Stimulated activated CD4-positive, alpha-beta T cell treated with anti-CD3 and anti-CD28 coated beads, Interleukin-1b, Interleukin-23, amount 100 ng/mL, for 24 hours (primary cell): ENCODE results near the gene CLCN3.
"Not testable (repeated sequence)": the region's sequence is repeated elsewhere in the genome, so short reads cannot be mapped to it uniquely, and the experiment has no call there.

Source experiments
- DNase-seq, 4 experiments: peaks; one replicate each; pipeline ENCODE4 v3.0.0-alpha.2; 2020; ENCODE audit warnings: low read depth in 4 of 4, low spot score in 1 of 4

Gene CLCN3

GRCh38 chr4:169655401-169655800, 35.0 kb downstream of the CLCN3 start:
- DNase-seq = no peak

GRCh38 chr4:169657470-169658107, 37.2 kb downstream of the CLCN3 start:
- DNase-seq = no peak

- no peak for DNase-seq
Measured at GRCh38 chr4:169658196-169658595, 37.8 kb downstream of the CLCN3 start.

GRCh38 chr4:169658975-169659715, 38.8 kb downstream of the CLCN3 start:
- no peak for DNase-seq

DNA sequence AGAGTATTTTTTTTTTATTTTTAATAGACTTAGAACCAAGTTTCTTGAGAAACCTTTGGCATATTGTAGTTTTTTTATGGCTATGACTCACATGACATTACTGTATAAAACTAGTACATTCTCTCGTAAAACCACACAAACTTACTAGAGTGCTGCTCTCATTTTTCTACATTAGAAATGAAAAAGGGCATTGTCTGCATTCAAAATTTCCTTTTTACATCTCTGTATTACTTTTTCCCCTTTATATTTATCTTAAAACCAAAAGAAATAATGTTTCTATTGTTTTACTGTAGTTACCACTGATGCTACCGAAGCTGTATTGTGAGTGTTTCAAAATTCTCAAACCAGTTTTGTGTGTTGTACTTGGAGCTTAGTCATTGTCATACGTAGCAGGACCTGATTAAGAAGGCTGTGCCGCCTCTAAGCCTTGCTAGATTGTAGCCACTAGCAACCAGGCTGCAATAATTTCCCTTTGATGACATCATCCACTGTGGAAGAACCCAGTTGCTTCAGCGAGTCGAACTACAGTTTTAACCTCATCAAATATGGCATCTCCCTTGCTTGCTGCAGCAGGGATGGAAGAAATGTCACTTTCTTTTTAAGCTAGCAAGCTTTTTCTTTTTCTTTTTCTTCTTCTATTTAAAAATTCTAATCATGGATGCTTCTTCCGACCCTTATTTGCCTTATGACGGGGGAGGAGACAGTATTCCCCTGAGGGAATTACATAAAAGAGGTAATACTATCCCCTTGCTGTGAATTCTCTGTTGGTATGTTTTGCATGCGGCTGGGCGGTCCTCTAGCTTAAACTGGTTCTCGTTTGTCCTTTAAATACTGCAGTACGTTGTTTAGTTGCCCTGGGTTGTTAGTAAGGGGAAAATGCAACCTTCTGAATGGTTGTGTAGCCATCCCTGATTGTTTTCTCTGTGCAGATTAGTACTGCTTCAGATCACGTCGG, 39.6 kb downstream of the CLCN3 start:
- DNase-seq = peak; percentile 5 to 52 (median 30)

DNA sequence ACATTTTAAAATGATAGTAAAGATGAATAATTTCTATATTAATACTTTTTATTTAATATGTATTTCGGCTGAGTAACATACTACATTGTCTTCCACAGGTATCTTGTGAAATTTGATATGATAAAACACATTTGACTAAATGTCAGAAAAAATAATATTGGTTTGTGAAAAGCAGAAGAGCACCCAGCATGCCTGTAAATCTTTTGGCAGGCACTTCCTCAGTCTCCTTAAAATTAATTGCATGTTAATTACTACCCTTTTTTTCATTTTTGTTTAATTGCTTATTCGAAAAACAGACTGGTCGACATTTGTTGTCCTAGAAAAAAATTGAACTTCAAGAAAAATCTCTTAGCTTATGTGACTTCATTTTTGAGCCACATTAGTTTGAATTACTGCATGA, 40.6 kb downstream of the CLCN3 start:
- DNase-seq = no peak

- no peak for DNase-seq
Measured at GRCh38 chr4:169661761-169662160, 41.4 kb downstream of the CLCN3 start.

GRCh38 chr4:169662206-169662605, 41.8 kb downstream of the CLCN3 start:
- no peak for DNase-seq

DNA sequence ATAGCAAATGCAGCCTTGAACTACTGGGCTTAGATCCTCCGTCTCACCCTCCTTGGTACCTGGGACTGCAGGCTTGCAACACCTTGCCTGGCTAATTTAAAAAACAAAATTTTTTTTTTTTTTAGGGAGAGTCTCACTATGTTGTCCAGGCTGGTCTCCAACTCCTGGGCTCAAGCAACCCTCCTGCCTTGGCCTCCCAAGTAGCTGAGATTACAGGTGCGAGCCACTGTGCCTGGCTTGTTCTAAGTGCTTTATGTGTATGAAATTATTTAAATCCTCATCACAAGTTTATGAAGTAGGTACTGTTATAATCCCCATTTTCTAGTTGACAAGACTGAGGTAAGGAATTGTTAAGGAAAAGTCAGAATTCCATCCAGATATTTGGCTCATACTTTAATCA, 43.0 kb downstream of the CLCN3 start:
- DNase-seq = no peak

DNA sequence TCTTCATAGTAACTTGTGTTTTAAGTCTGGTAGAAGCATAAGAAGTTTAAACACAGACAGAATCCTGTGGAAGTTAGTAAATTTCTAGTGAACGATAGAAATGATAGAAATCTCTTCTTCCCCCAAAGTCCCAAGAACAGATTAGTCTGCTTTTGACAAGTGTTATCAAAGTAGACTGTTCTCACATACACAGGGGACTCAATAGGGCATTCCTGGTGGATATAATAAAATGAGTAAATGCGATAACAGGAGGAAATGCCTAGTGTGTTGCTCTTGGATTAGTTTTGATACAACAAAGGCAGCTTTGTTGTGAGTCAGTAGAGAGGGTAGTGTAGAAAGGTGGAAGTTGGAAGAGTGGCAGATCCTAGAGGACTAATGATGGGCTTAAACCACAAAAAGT, 43.5 kb downstream of the CLCN3 start:
- DNase-seq = no peak

- no peak for DNase-seq
Measured at GRCh38 chr4:169664615-169665014, 44.2 kb downstream of the CLCN3 start.

- no peak for DNase-seq
Measured at GRCh38 chr4:169665046-169665737, 44.8 kb downstream of the CLCN3 start.

DNA sequence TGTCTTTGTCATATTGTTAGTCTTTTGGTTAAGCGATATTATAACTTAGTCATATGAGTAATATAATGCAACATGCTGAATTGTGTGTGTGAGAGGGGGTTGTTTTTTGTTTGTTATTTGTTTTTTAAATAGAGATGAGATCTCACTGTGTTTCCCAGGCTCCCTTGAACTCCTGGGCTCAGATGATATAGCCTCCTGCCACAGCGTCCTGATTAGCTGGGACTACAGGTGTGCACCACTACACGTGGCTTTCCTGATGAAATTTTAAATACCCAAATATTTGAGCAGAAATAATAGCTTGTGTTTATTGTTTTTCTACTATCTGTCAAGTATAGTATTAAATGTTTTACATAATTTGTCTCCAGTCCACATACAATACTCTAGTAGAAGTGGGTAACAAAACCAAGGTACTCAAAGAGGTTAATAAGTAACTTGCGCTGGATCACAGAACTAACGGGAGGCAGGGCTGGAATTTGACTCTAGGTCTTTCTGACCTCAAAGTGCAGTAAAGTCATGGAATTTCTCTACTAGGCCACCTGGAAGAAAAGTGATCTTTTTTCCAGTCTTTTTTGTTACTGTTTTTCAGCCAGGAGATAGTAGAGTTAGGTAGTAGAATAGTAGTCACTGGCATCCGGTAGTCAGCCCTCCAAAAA, 47.8 kb downstream of the CLCN3 start:
- no peak for DNase-seq

GRCh38 chr4:169675825-169676224, 55.4 kb downstream of the CLCN3 start:
- DNase-seq = no peak

GRCh38 chr4:169677150-169677748, 56.9 kb downstream of the CLCN3 start:
- no peak for DNase-seq

DNA sequence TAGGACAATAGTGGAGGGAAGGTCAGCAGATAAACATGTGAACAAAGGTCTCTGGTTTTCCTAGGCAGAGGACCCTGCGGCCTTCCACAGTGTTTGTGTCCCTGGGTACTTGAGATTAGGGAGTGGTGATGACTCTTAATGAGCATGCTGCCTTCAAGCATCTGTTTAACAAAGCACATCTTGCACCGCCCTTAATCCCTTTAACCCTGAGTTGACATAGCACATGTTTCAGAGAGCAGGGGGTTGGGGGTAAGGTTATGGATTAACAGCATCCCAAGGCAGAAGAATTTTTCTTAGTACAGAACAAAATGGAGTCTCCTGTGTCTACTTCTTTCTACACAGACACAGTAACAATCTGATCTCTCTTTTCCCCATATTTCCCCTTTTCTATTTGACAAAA, 58.1 kb downstream of the CLCN3 start:
- not testable (repeated sequence) for DNase-seq

- not testable (repeated sequence) for DNase-seq
Measured at GRCh38 chr4:169678951-169679591, 58.7 kb downstream of the CLCN3 start.

DNA sequence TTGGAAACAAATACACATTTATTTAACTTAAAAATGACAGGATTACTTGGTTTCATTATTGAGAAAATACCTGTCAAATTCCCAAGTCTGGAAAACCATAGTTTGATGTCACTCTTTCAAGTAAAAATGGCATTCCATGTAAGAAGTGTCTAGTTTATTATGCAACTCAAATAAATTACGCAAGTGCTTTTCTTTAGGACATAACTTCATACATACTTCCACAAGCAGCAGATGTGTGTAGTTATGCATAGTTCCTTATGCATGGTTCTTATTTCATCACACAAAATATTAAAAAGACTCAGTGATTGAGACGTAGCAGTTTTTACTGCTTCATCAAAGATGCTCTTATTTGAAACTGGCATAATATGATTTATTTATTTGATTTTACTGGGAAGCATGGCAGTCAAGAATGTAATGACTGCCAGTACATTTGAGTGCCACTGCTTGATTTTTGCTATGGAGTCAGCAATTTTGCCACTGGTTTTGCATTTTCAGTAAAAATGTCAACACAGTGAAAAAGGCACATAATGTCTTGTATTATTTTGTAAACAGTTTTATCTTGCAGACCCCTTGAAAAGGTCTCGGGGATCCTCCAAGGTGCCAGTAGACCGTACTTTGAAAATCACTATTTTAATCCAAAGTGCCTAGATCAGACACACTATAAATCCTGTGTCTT, 62.1 kb downstream of the CLCN3 start:
- no peak for DNase-seq

- no peak for DNase-seq
Measured at GRCh38 chr4:169689681-169690080, 69.3 kb downstream of the CLCN3 start.
